NCI-H1092 treated with DMSO at 0.1 percent for 48 hours (cell line): ENCODE results near the gene ING3.

Experiments
- DNase-seq: peaks from one replicate; lab custom pipeline; 2025; lab: John Stamatoyannopoulos, UW

The ING3 gene

GRCh38 chr7:120989257-120990220 lies 39.0 kb downstream of the ING3 start:
- no peak for DNase-seq

- DNase-seq = no peak
Measured at GRCh38 chr7:120990468-120991118, 40.0 kb downstream of the ING3 start.

GRCh38 chr7:120991161-120991560 lies 40.6 kb downstream of the ING3 start:
- no peak for DNase-seq

GRCh38 chr7:120991581-120991980 lies 41.0 kb downstream of the ING3 start:
- DNase-seq = no peak

GRCh38 chr7:120992272-120992964 lies 41.8 kb downstream of the ING3 start:
- no peak for DNase-seq

GRCh38 chr7:120992965-120993494 lies 42.5 kb downstream of the ING3 start:
- DNase-seq = no peak

- DNase-seq = no peak
Measured at GRCh38 chr7:120993553-120994191, 43.1 kb downstream of the ING3 start.

- DNase-seq = no peak
Measured at GRCh38 chr7:120994512-120995410, 44.2 kb downstream of the ING3 start.

- DNase-seq = no peak
Measured at GRCh38 chr7:120995654-120996053, 45.1 kb downstream of the ING3 start.

GRCh38 chr7:120996333-120996987 lies 45.9 kb downstream of the ING3 start:
- DNase-seq = peak; percentile 28

GRCh38 chr7:120996988-120997345 lies 46.4 kb downstream of the ING3 start:
- DNase-seq = no peak

GRCh38 chr7:120997882-120998474 lies 47.4 kb downstream of the ING3 start:
- DNase-seq = no peak

- DNase-seq = no peak
Measured at GRCh38 chr7:120998520-120998919, 47.9 kb downstream of the ING3 start.

- DNase-seq = no peak
Measured at GRCh38 chr7:120998996-120999565, 48.5 kb downstream of the ING3 start.

- no peak for DNase-seq
Measured at GRCh38 chr7:121000081-121000983, 49.8 kb downstream of the ING3 start.

GRCh38 chr7:121001234-121001906 lies 50.8 kb downstream of the ING3 start:
- DNase-seq = no peak

- no peak for DNase-seq
Measured at GRCh38 chr7:121002048-121002756, 51.6 kb downstream of the ING3 start.
